BLaER1 treated with 17β-estradiol and CSF1 and Interleukin-3, amounts not matched to agents 10 nM and 100 nM (cell line): ENCODE results near the gene DUS1L.

ENCODE experiments used
- H3K27ac ChIP-seq, 11 experiments: shearing (Covaris generic); formaldehyde crosslinking; 2 replicates each; pipeline ENCODE4 v1.8.1; 2022
- H3K27me3 ChIP-seq, 11 experiments: shearing (Covaris generic); formaldehyde crosslinking; 2 replicates each; pipeline ENCODE4 v1.8.1; 2022
- H3K36me3 ChIP-seq, 11 experiments: shearing (Covaris generic); formaldehyde crosslinking; 2 replicates each; pipeline ENCODE4 v1.8.1; 2022
- H3K4me1 ChIP-seq, 10 experiments: shearing (Covaris generic); formaldehyde crosslinking; 2 replicates each; pipeline ENCODE4 v1.8.1; 2022
- H3K4me2 ChIP-seq, 11 experiments: shearing (Covaris generic); formaldehyde crosslinking; 2 replicates each; pipeline ENCODE4 v1.8.1; 2022
- H3K4me3 ChIP-seq, 10 experiments: shearing (Covaris generic); formaldehyde crosslinking; 2 replicates each; pipeline ENCODE4 v1.8.1; 2022
- H3K9ac ChIP-seq, 11 experiments: shearing (Covaris generic); formaldehyde crosslinking; 2 replicates each; pipeline ENCODE4 v1.8.1; 2022
- H3K9me3 ChIP-seq, 11 experiments: shearing (Covaris generic); formaldehyde crosslinking; replicated peaks in 1 of 11; 2 replicates each; pipeline ENCODE4 v1.8.1; 2022
- H4K20me1 ChIP-seq, 11 experiments: shearing (Covaris generic); formaldehyde crosslinking; 2 replicates each; pipeline ENCODE4 v1.8.1; 2022
- Cebpa-rat ChIP-seq, 11 experiments: shearing (Covaris generic); IDR thresholded peaks; 2 replicates each; pipeline ENCODE4 v1.8.1; 2022

DUS1L gene

DNA sequence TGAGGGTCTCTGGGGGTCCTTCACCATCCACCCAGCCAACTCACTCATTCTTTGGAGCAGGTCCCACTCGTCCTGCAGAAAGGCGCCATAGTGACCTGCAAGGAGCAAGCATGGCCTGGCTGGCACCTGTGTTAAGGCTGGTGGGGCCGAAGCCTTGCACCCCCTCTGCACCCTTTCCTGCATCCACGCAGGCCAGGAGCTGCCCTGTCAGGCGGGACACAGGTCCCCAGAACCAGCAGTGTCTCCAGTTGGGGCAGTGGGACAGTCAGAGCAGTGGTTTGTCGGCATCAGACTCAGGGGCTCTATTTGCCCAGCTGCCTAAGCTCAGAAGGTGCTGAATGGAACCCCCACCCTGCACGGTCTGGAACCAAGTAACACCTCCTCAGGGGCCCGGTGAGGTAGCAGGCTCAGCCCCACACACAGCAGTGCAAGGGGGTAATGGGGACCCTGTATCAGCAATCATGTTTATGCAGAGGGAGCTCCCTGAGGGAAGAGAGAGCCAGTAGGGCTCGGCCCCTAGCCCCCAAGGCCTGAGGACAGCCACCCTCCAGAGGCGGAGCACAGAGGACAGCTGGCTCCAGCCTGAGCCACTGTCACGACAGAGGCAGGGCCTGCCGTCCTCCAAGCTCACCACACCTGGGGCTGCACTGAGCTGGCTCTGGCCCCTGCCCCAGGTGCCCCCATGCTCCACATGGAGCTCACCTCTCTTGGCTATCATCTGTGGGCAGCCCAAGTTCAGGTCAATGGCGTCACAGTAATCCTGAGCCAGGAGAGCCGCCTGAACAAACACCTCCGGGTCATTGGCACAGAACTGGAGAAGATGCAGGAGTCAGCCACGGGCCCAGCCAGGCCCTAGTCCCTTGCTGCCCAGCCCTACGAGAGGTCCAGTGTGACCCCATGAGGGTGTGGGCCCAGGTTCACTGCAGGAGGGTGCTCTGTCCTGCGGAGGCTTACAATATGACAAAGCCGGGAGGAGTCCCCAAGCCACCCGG is 1.9 kb downstream of the DUS1L start:
- Histone ChIP-seq H4K20me1 (peaks cover 0 to 64% (median 58%) of the 10 kb centered on the region in 11 experiments; a peak in 18 of 22 replicates), H3K9ac (peak overlapping the region; percentile 94 to 99 (median 97); a peak in 20 of 22 replicates), H3K4me1 (peaks cover 27 to 57% (median 51%) of the 10 kb centered on the region in 10 experiments), H3K27me3 (no peaks in the 10 kb centered on the region), H3K36me3 (peaks cover 52 to 59% (median 55%) of the 10 kb centered on the region in 11 experiments), H3K9me3 (no peaks in the 10 kb centered on the region), H3K4me2 (peak overlapping the region; percentile 92 to 100 (median 98)), H3K27ac (no peak overlapping the region), H3K4me3 (peak overlapping the region in 9 of 10 experiments; percentile 84 to 99 (median 97); a peak in 16 of 20 replicates)
- TF ChIP-seq Cebpa-rat (IDR thresholded peaks at IDR 0.05), result no peak

DNA sequence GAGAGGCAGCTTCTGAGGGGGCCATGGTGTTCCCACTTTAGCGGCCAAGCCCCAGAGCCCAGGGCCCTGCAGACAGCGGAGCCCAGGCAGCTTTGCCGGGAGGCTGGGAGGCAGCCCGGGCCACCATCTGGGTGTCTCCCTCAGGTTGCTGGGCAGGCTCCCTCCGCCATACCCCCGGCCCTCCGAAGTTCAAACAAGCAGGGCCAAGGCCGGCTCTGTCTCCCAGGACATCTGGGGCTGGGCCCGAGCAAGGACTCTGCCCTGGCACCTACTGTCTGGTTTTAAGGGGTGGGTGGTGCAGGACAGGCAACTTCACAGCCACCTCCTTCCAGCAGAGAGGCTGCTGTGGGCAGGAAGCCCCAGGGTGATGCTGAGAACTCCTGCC is 2.6 kb downstream of the DUS1L start:
- H3K9ac ChIP-seq, result peak overlapping the region in 6 of 11 experiments; percentile 2 to 97 (median 60); a peak in 5 of 22 replicates
- H3K27ac ChIP-seq, result no peak overlapping the region
- TF ChIP-seq Cebpa-rat (IDR thresholded peaks at IDR 0.05), result no peak
- no peaks in the 10 kb centered on the region for H3K27me3 ChIP-seq
- H3K4me1 ChIP-seq, result peaks cover 27 to 60% (median 55%) of the 10 kb centered on the region in 10 experiments
- H4K20me1 ChIP-seq, result peaks cover 0 to 71% (median 65%) of the 10 kb centered on the region in 11 experiments; a peak in 19 of 22 replicates
- no peak overlapping the region for H3K4me3 ChIP-seq
- no peak overlapping the region for H3K4me2 ChIP-seq
- H3K9me3 ChIP-seq, result no peaks in the 10 kb centered on the region
- H3K36me3 ChIP-seq, result peaks cover 58 to 67% (median 62%) of the 10 kb centered on the region in 11 experiments

GRCh38 chr17:82062076-82062983 is 3.3 kb downstream of the DUS1L start:
- peaks cover 64 to 73% (median 69%) of the 10 kb centered on the region in 11 experiments for H3K36me3 ChIP-seq
- H3K9me3 ChIP-seq, result no peaks in the 10 kb centered on the region
- peak overlapping the region in 5 of 11 experiments; percentile 2 to 97 (median 33); a peak in 5 of 22 replicates for H3K9ac ChIP-seq
- peaks cover 27 to 64% (median 55%) of the 10 kb centered on the region in 10 experiments for H3K4me1 ChIP-seq
- TF ChIP-seq Cebpa-rat (IDR thresholded peaks at IDR 0.05), result no peak
- peaks cover 0 to 78% (median 72%) of the 10 kb centered on the region in 11 experiments; a peak in 19 of 22 replicates for H4K20me1 ChIP-seq
- no peak overlapping the region for H3K4me2 ChIP-seq
- no peak overlapping the region for H3K4me3 ChIP-seq
- no peaks in the 10 kb centered on the region for H3K27me3 ChIP-seq
- H3K27ac ChIP-seq, result no peak overlapping the region

- TF ChIP-seq Cebpa-rat (IDR thresholded peaks at IDR 0.05), result no peak
- H3K36me3 ChIP-seq, result peaks cover 75 to 84% (median 79%) of the 10 kb centered on the region in 11 experiments
- H4K20me1 ChIP-seq, result peaks cover 0 to 88% (median 82%) of the 10 kb centered on the region in 11 experiments; a peak in 19 of 22 replicates
- H3K4me1 ChIP-seq, result peaks cover 21 to 62% (median 52%) of the 10 kb centered on the region in 10 experiments
- no peak overlapping the region for H3K4me3 ChIP-seq
- no peaks in the 10 kb centered on the region for H3K9me3 ChIP-seq
- no peak overlapping the region for H3K27ac ChIP-seq
- H3K27me3 ChIP-seq, result no peaks in the 10 kb centered on the region
- no peak overlapping the region; a peak in 2 of 22 replicates for H3K4me2 ChIP-seq
- 0 out of 22 replicates have a peak overlapping the region, but pooled peaks of 3 of the 11 experiments have one; percentile 0 to 68 (median 47) for H3K9ac ChIP-seq
Measured at GRCh38 chr17:82061047-82061925, 4.3 kb downstream of the DUS1L start.

DNA sequence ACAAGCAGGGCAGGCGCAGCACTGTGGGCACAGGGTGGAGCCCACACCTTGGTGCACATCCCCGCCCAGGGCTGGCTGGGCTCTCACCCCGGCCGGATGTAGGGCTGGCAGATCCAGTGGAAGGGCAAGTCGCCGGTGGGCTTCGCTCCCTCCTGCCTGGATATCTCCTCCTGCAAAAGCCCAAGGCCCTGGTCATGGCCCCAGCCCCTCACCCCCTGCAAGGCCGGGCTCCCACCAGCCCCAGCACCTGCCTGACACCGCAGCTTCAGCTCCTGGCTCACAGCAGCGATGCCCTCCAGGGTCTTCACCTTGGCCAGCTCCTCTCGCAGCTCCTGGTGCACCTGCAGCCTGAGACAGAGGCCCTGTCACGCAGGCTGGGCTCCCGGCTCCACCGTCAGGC is 5.0 kb downstream of the DUS1L start:
- peak overlapping the region in 6 of 11 experiments; percentile 21 to 68 (median 60); a peak in 5 of 22 replicates for H3K9ac ChIP-seq
- TF ChIP-seq Cebpa-rat (IDR thresholded peaks at IDR 0.05), result no peak
- H3K4me1 ChIP-seq, result peaks cover 19 to 58% (median 49%) of the 10 kb centered on the region in 10 experiments
- H3K27ac ChIP-seq, result no peak overlapping the region
- no peaks in the 10 kb centered on the region for H3K27me3 ChIP-seq
- no peaks in the 10 kb centered on the region for H3K9me3 ChIP-seq
- H4K20me1 ChIP-seq, result peaks cover 0 to 95% (median 89%) of the 10 kb centered on the region in 11 experiments; a peak in 19 of 22 replicates
- peak overlapping the region in 7 of 11 experiments; percentile 54 to 84 (median 63); a peak in 9 of 22 replicates for H3K4me2 ChIP-seq
- no peak overlapping the region for H3K4me3 ChIP-seq
- peaks cover 81 to 90% (median 86%) of the 10 kb centered on the region in 11 experiments for H3K36me3 ChIP-seq

DNA sequence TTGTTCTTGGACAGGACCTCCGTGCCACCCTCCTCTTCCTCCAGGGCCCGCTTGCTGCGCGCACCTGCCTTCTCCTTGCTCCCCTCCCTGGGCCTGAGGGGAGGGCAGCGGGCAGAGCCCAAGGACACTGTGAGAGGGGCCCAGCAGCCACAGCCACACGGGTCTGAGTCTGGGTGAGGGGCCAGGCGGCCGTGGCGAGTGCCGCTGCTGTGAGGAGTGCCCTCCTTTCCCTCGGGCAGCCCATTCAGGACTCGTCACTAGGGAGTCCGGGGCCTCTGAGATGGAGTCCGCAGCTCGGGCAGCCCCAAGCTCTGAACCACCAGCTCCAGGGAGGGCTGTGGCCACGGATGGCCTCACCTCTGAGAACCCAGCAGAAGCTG is 5.6 kb downstream of the DUS1L start:
- Histone ChIP-seq H3K27me3 (no peaks in the 10 kb centered on the region), H3K4me3 (no peak overlapping the region), H3K9ac (peak overlapping the region in 10 of 11 experiments; percentile 5 to 68 (median 50); a peak in 14 of 22 replicates), H3K27ac (peak overlapping the region in 3 of 11 experiments; percentile 11 to 35 (median 13); a peak in 3 of 22 replicates), H3K36me3 (peaks cover 85 to 96% (median 91%) of the 10 kb centered on the region in 11 experiments), H4K20me1 (peaks cover 0 to 98% (median 95%) of the 10 kb centered on the region in 11 experiments; a peak in 19 of 22 replicates), H3K9me3 (no peaks in the 10 kb centered on the region), H3K4me1 (peaks cover 18 to 60% (median 47%) of the 10 kb centered on the region in 10 experiments), H3K4me2 (peak overlapping the region in 10 of 11 experiments; percentile 5 to 84 (median 56); a peak in 16 of 22 replicates)
- TF ChIP-seq Cebpa-rat (IDR thresholded peaks at IDR 0.05), result no peak

DNA sequence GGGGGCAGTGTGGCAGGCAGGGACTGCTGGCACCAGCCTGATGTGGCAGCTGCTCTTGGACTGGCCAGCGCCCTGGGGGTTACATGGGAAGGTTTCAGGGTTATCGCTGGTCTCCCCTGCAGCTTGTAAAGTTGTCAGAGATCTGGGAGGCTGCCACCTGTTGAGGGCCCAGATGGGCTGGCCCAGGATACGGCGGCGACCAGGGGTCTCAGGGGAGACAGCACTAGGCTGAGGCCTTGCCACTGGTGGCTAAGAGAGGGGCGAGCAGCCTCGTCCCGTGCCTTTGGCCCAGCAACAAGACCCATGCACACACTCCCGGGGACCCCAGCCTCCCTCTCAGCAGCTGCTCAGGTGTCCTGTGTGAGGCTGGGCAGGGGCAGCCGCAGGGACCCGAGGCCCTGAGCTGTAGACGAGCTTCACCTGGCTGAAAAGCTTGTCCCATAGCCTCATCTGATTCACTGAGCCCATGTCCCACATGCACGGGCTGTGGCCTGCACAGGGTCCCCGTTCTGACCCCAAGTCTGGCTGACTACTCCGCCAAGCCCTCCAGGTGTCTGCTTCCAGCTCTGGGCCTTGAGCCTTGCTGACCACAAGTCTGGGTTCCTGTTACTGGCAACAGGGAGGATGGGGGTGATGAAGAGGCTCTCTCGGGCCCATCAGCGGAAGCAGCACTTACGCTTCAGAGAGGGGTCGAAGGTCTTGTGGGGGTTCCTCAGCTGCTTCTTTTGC is 6.2 kb downstream of the DUS1L start:
- Histone ChIP-seq H3K4me3 (peak overlapping the region in 1 of 10 experiments; percentile 7; a peak in 1 of 20 replicates), H3K27ac (peak overlapping the region in 3 of 11 experiments; percentile 11 to 35 (median 29); a peak in 4 of 22 replicates), H3K9me3 (no peaks in the 10 kb centered on the region), H4K20me1 (peaks cover 0 to 98% (median 95%) of the 10 kb centered on the region in 11 experiments; a peak in 19 of 22 replicates), H3K4me1 (peaks cover 12 to 58% (median 42%) of the 10 kb centered on the region in 10 experiments), H3K36me3 (peaks cover 90 to 98% (median 97%) of the 10 kb centered on the region in 11 experiments), H3K9ac (peak overlapping the region in 10 of 11 experiments; percentile 14 to 68 (median 50); a peak in 16 of 22 replicates), H3K4me2 (peak overlapping the region in 10 of 11 experiments; percentile 5 to 84 (median 56); a peak in 17 of 22 replicates), H3K27me3 (no peaks in the 10 kb centered on the region)
- no peak for TF ChIP-seq Cebpa-rat (IDR thresholded peaks at IDR 0.05)
